ENCODE data around the gene TCEAL7. TPM values are rescaled to one million over a fixed set of nuclear protein-coding genes. Genes with fewer than 3 reads are reported as not detected.
"Not testable (repeated sequence)": the region's sequence is repeated elsewhere in the genome, so short reads cannot be mapped to it uniquely, and the experiment has no call there.

The TCEAL7 gene
- 7.6 TPM for polyA plus RNA-seq (2013, experiment 1 of 2; ENCODE audit: insufficient read length)
- polyA plus RNA-seq (2013, experiment 2 of 2; ENCODE audit: insufficient read length): 11.7 TPM

GRCh38 chrX:103329991-103330390 lies at the start of gene TCEAL7:
Gene TCEAL7 (plus strand): TSS chrX:103330239. CDS start chrX:103331404, 1,165 bp downstream.
- peak; percentile 33 for DNase-seq

DNA sequence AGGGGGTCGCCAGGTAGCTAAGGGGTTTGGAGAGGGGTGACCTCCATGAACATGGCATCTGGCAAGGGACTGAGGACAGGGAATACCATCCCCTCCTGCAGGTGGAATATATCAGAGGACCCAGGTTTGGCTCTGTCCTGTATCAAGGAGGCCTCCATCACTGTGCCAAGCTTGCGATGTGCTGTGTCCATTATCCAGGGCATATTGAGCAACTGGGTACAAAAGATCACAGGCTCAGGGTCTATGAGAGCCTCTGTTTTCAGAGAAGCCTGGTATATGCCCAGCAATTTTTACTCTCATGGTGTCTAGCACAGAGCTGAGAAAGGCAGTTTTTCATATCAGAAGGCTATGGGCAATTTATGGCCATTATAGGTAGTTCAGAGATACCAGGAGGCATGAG lies 36.9 kb upstream of the TCEAL7 start:
- DNase-seq: no peak

DNA sequence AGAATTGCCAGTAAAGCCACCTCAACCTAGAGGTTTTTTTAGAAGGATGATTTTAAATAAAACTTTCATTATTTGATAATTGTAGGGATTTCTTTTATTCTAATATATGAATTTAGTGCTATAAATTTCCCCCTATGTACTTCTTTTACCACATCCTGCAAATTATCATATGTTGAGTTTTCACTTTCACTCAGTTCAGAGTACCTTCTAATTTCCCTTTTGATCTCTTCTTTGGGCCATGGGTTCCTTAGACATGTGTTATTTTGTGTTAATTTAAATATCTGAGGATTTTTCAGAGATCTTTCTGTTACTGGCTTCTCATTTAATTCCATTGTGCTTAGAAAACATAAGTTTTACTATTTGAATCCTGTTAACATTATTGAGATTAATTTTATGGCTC lies 25.3 kb upstream of the TCEAL7 start:
- DNase-seq: no peak

GRCh38 chrX:103305666-103306065 lies 24.4 kb upstream of the TCEAL7 start:
- DNase-seq: not testable (repeated sequence)

DNA sequence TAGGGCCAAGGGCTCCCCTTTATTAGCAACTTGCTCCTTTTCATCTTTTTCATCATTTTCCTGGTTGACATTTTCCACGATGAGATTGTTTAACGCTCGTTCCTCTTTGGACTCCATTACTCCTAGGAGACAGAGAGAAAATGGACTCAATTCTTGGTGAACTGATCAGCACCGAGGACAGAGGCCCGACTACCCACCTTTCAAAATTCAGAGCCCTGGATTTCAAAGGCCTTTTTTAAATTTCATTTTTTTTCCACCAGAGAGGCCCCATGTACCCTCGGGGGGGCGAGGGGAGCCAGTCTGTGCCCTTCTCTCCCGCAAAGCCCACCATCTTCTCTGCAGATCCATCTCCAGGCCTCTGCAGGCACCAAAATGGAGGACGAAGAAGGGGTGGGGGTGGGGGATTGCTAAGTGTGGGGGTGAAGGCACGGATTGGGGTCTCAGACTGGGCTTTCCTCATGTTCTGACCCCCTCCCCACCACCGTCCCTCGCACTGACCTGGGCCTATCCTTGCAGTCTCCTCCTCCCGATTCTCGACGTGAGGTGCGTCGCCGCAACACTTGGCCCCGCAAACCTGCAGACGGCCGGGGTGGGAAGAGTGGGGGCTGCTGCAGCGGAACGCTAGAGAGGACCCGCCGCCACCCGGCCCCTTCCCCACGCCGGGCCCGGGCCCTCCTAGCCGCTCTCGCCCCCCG lies 20.0 kb upstream of the TCEAL7 start:
- DNase-seq: no peak

GRCh38 chrX:103310555-103311398 lies 19.3 kb upstream of the TCEAL7 start, which contains the start of gene BEX2:
Gene BEX2 (minus strand): TSS chrX:103310990. CDS start chrX:103309976, 1,014 bp downstream.
- DNase-seq: peak; percentile 1

DNA sequence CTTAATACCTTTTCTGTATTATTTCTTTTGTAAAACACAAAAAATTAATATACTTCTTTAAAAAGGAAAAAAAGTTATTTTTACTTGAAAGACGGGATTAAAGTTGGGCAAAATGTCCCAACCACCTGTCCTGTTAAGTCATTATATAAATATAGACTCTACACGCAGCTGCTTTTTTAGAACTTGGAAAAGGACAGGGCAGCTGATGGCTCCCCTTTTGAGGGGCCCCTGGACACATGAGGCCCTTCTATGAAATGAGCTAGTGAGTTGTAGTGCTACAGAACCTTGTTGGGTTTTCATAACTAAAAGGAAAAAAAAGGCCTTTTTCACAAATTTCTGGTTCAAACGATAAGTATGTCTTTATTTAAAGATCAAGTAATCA lies 18.6 kb upstream of the TCEAL7 start:
- no peak for DNase-seq

DNA sequence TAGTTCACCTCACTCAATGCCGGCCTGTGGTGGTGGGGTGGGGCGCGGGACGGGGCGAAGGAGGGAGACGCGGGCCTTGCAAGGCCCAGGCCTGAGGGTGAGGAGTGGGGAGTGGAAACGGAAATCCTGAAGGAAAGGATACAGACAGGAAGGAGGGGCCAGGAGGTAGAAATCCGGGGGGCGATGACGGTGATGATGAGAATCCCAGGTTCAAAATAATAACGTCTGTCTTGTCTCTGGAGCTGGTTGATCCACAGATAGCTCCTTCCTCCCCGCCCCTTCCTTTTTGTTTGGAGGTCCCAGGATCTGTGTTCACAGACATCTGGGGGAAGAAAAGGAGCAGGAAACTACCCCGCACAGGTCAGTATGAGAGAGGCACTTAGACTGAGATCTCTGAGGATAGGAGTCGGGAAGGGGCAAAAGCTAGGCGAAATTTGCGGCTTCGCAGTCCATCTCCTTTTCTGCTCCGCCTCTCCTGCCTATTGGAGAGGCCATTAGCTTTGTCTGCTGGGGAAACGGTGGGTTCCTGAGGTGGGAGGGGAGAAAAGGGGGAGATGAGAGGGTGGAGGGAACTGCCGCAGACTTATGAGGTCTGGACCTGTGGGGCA lies 746 bp downstream of the TCEAL7 start:
- peak; percentile 8 for DNase-seq

- DNase-seq: no peak
Measured at GRCh38 chrX:103338663-103339062, 8.6 kb downstream of the TCEAL7 start.

DNA sequence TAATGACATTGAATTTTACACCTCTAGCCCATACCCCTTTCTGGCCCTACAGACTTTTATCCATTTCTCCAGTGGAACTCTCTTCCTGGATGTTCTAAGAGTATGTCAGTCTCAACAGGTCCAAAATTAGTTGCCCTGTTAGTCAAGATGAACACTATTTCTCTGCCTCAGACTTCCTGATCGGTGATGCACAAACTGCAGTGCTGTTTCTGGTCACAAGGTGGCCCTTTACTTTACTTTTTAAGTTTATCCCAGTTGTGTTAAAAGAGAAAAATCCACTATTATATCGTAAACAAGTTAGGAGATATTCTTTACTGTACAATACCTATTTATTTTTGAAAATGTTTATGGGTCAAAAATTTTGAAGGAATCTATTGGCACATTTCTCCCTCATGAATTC lies 13.1 kb downstream of the TCEAL7 start:
- DNase-seq: peak; percentile 33

DNA sequence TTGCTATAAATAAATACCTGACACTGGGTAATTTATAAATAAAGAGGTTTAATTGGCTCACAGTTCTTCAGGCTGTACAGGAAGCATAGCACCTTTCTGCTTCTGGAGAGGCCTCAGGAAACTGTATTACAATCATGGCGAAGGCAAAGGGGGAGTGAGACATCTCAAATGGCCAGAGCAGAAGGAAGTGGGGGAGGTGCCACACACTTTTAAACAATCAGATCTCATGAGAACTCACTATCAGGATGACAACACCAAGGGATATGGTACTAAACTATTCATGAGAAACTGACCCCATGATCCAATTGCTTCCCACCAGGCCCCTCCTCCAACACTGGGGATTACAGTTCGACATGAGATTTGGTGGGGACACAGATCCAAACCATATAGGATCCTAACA lies 14.6 kb downstream of the TCEAL7 start:
- no peak for DNase-seq

DNA sequence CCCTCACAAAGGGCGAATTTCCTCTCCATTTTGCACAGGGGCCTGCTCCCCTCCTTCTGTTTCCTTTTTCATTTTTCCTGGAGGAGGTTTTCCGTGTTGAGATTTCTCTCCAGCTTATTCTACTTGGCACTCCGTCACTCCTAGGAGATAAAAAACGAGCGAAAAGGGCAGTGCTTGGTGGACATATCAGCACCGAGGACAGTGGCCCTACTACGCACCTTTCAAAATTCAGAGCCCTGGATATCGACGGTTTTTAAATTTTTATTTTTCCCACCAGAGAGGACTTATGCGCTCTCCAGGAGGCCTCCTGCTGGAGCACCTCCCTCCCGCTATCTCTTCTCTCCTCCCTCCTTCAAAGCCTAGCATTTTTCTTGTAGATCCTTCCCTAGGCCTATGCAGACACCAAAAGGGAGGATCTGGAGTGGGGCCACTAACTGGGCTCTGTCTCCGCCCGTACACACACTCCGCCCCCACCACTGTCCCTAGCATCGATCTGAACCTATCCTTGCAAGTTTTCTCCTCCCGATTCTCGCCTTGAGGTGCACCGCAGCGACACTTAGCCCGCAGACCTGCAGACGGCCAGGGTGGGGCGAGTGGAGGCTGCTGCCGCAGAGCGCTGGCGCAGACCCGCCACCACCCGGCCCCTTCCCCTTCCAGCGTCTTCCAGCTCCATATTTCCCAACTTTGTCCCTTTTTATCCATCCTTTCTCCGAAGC lies 17.8 kb downstream of the TCEAL7 start:
- no peak for DNase-seq

- peak; percentile 79 for DNase-seq
Measured at GRCh38 chrX:103356130-103356798, 26.2 kb downstream of the TCEAL7 start, which contains the start of gene TCEAL9. Gene TCEAL9 (plus strand): TSS chrX:103356506. CDS start chrX:103357685, 1,179 bp downstream.

DNA sequence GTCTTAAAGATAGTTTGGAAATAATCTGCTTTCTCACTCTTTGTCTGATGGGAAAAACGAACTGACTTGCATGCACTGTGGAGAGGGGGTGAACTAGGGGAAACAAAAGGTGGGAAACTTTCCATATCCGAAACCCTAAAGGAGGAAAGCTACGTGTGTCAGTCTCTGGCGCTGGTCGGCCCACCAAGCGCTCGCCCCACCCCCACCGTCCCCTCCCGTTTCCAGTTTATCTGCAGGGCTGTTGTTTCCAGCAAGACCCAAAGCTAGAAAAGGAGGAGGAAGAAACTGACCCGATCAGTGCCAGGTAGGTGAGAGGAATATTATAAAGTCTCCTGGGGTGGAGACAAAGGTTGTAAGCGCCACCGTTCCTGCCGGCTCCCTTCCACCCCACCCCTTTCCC lies 26.8 kb downstream of the TCEAL7 start:
- DNase-seq: no peak

- no peak for DNase-seq
Measured at GRCh38 chrX:103357871-103358270, 27.8 kb downstream of the TCEAL7 start.

DNA sequence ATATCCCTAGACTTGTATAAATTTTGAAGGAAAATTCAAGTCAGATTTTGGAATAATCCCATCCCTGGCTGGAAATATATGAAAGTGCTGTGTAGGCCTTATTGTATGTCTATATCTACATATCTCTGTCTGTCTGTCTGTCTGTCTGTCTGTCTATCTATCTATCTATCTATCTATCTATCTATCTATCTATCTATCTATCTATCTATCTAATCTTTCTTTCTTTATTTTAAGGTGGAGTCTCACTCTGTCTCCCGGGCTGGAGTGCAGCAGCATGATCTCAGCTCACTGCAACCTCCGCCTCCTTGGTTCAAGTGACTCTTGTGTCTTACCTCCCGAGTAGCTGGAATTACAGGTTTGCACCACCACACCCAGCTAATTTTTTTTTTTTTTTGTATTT lies 29.6 kb downstream of the TCEAL7 start:
- DNase-seq: not testable (repeated sequence)

- DNase-seq: no peak
Measured at GRCh38 chrX:103360092-103360491, 30.1 kb downstream of the TCEAL7 start.

GRCh38 chrX:103360916-103361315 lies 30.9 kb downstream of the TCEAL7 start:
- no peak for DNase-seq

- no peak for DNase-seq
Measured at GRCh38 chrX:103361798-103362197, 31.8 kb downstream of the TCEAL7 start.

- DNase-seq: peak; percentile 54
Measured at GRCh38 chrX:103362474-103362873, 32.4 kb downstream of the TCEAL7 start.

DNA sequence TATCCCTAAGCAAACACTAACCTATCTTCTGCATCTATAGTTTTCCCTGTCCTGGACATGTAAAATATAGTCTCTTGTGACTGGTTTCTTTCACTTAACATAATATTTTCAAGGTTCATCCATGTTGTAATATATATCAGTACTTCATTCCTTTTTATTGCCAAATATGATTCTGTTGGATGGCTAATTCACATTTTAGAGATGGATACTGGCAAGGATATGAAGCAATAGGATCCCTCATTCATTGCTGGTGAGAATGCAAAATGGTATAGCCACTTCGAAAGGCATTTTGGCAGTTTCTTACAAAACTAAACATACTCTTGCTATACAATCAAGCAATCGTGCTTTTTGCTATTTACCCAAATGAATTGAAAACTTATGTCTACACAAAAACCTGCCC lies 33.0 kb downstream of the TCEAL7 start:
- DNase-seq: no peak

GRCh38 chrX:103367502-103367901 lies 37.5 kb downstream of the TCEAL7 start:
- no peak for DNase-seq

Data from fibroblast of skin of back (primary cell).